Left lung (tissue), 10 donors: ENCODE results near the gene GTF2H2C. TPM values are rescaled to one million over a fixed set of nuclear protein-coding genes. Genes with fewer than 3 reads are reported as not detected.
"Not testable (repeated sequence)": the region's sequence is repeated elsewhere in the genome, so short reads cannot be mapped to it uniquely, and the experiment has no call there.

ENCODE experiments used
- ATAC-seq: fragments of 200-7000 bp; cut with Tn5 transposase; one replicate; pipeline ENCODE4 v1.9.1; 2020; ENCODE audit warnings: moderate library complexity
- DNase-seq, 4 donors: peaks; one replicate each; pipeline ENCODE4 v3.0.0-alpha.2; 2013 to 2020
- H3K27ac ChIP-seq, 2 donors: fragments of 200-600 bp; sonication (generic) in 1 of 2; one replicate each; pipeline versions ENCODE4 v1.5.0 to v1.8.0; 2020 to 2021
- H3K27me3 ChIP-seq, 2 donors: fragments of 200-600 bp; sonication (generic) in 1 of 2; one replicate each; pipeline versions ENCODE4 v1.5.0 to v1.8.0; 2020 to 2021
- H3K36me3 ChIP-seq, 2 donors: fragments of 200-600 bp; sonication (generic) in 1 of 2; one replicate each; pipeline versions ENCODE4 v1.5.0 to v1.8.0; 2020 to 2021
- H3K4me1 ChIP-seq, 2 donors: fragments of 200-600 bp; one replicate each; pipeline ENCODE4 v1.8.0; 2021
- H3K4me3 ChIP-seq, 2 donors: fragments of 200-600 bp; sonication (generic) in 1 of 2; one replicate each; pipeline versions ENCODE4 v1.5.0 to v1.8.0; 2020 to 2021; ENCODE audit warnings: mild to moderate bottlenecking in 1 of 2
- H3K9me3 ChIP-seq, 2 donors: fragments of 200-600 bp; sonication (generic) in 1 of 2; one replicate each; pipeline versions ENCODE4 v1.5.0 to v1.8.0; 2020 to 2021
- intact Hi-C, 2 donors: fragments of 100-400 bp; cut with DNase I; formaldehyde crosslinking; loops; one replicate each; pipeline versions ENCODE4 v1.11.2 to v1.14.2; 2022
- polyA plus RNA-seq, 6 donors: library from polyadenylated mRNA; unstranded; fragments of 120-200 nt; gene quantifications; one replicate each; pipeline ENCODE4 v1.2.1, GENCODE V29; 2013; ENCODE audit not compliant: insufficient read length in 6 of 6
- total RNA-seq, 2 donors: library from RNA; stranded (reverse); fragmentation: NEBNext Ultra II Directional; extraction: Animal tissue kit (Norgen Biotek cat#: 25700); gene quantifications; one replicate each; pipeline ENCODE4 v1.2.1, GENCODE V29; 2021
- donor health status: DM: no; HTN: yes; CAD: no.
- donor health status: DM: no; HTN: no; CAD: no.

GTF2H2C gene
- total and polyA plus RNA-seq, 8 donors: 30.6 to 90.1 (median 56.5) TPM

GRCh38 chr5:69542838-69543618 is 17.0 kb upstream of the GTF2H2C start:
- DNase-seq, H3K4me1 ChIP-seq, intact Hi-C loops, H3K4me3 ChIP-seq, H3K9me3 ChIP-seq, H3K27ac ChIP-seq, H3K27me3 ChIP-seq, H3K36me3 ChIP-seq: not testable (repeated sequence)
- ATAC-seq: peak; percentile 71

GRCh38 chr5:69544602-69545001 is 15.4 kb upstream of the GTF2H2C start:
- ATAC-seq, H3K4me1 ChIP-seq, H3K36me3 ChIP-seq, intact Hi-C loops, H3K4me3 ChIP-seq, H3K27ac ChIP-seq, DNase-seq, H3K27me3 ChIP-seq, H3K9me3 ChIP-seq: not testable (repeated sequence)

- H3K36me3 ChIP-seq, H3K27me3 ChIP-seq, DNase-seq, intact Hi-C loops, H3K9me3 ChIP-seq, H3K4me1 ChIP-seq: not testable (repeated sequence)
- H3K4me3 ChIP-seq: peak overlapping the region; percentile 25 to 39
- H3K27ac ChIP-seq: peak overlapping the region in 1 of 2 donors; percentile 53
- peak; percentile 35 for ATAC-seq
Measured at GRCh38 chr5:69560587-69561431, 818 bp downstream of the GTF2H2C start.

- intact Hi-C loops, H3K9me3 ChIP-seq, H3K4me1 ChIP-seq, H3K36me3 ChIP-seq, H3K27ac ChIP-seq, H3K4me3 ChIP-seq, H3K27me3 ChIP-seq, ATAC-seq, DNase-seq: not testable (repeated sequence)
Measured at GRCh38 chr5:69566172-69566571, 6.2 kb downstream of the GTF2H2C start.

GRCh38 chr5:69568072-69568471 is 8.1 kb downstream of the GTF2H2C start:
- H3K36me3 ChIP-seq, DNase-seq, H3K9me3 ChIP-seq, H3K27ac ChIP-seq, H3K4me1 ChIP-seq, intact Hi-C loops, H3K27me3 ChIP-seq, H3K4me3 ChIP-seq: not testable (repeated sequence)
- peak; percentile 44 for ATAC-seq

GRCh38 chr5:69583356-69583755 is 23.4 kb downstream of the GTF2H2C start:
- DNase-seq, H3K36me3 ChIP-seq, H3K27me3 ChIP-seq, H3K4me3 ChIP-seq, H3K27ac ChIP-seq, H3K4me1 ChIP-seq, ATAC-seq, H3K9me3 ChIP-seq, intact Hi-C loops: not testable (repeated sequence)

- DNase-seq, H3K4me1 ChIP-seq, H3K36me3 ChIP-seq, H3K9me3 ChIP-seq, H3K4me3 ChIP-seq, H3K27me3 ChIP-seq, intact Hi-C loops: not testable (repeated sequence)
- peak; percentile 81 for ATAC-seq
- peak overlapping the region in 1 of 2 donors; percentile 53 for H3K27ac ChIP-seq
Measured at GRCh38 chr5:69596114-69596840, 36.3 kb downstream of the GTF2H2C start.

- H3K9me3 ChIP-seq, intact Hi-C loops, H3K27me3 ChIP-seq, H3K4me3 ChIP-seq, DNase-seq, H3K36me3 ChIP-seq, H3K27ac ChIP-seq, H3K4me1 ChIP-seq: not testable (repeated sequence)
- peak; percentile 44 for ATAC-seq
Measured at GRCh38 chr5:69601947-69602346, 42.0 kb downstream of the GTF2H2C start.

GRCh38 chr5:69606839-69607238 is 46.8 kb downstream of the GTF2H2C start:
- intact Hi-C loops, H3K9me3 ChIP-seq, H3K27ac ChIP-seq, H3K4me3 ChIP-seq, H3K27me3 ChIP-seq, H3K4me1 ChIP-seq, DNase-seq, H3K36me3 ChIP-seq: not testable (repeated sequence)
- ATAC-seq: peak; percentile 60

- H3K4me1 ChIP-seq, H3K36me3 ChIP-seq, H3K27ac ChIP-seq, H3K9me3 ChIP-seq, H3K4me3 ChIP-seq, intact Hi-C loops, DNase-seq, ATAC-seq, H3K27me3 ChIP-seq: not testable (repeated sequence)
Measured at GRCh38 chr5:69607750-69608149, 47.8 kb downstream of the GTF2H2C start.

GRCh38 chr5:69608861-69609496 is 49.0 kb downstream of the GTF2H2C start:
- DNase-seq, H3K36me3 ChIP-seq, H3K4me3 ChIP-seq, H3K27me3 ChIP-seq, H3K27ac ChIP-seq, H3K9me3 ChIP-seq, H3K4me1 ChIP-seq, intact Hi-C loops: not testable (repeated sequence)
- peak; percentile 39 for ATAC-seq

GRCh38 chr5:69614843-69615242 is 54.9 kb downstream of the GTF2H2C start:
- ATAC-seq, DNase-seq, H3K9me3 ChIP-seq, H3K36me3 ChIP-seq, H3K27me3 ChIP-seq, H3K4me1 ChIP-seq, H3K27ac ChIP-seq, H3K4me3 ChIP-seq, intact Hi-C loops: not testable (repeated sequence)
